Measurements from ENCODE around the gene ALPL.

The ALPL gene

GRCh38 chr1:21530368-21531016 is 21.3 kb downstream of the ALPL start:
- H3K9ac ChIP-seq = no peak overlapping the region
- no peak for TF ChIP-seq CTCF (conservative IDR thresholded peaks at IDR 0.05; ENCODE audit: low read depth, low read length)

GRCh38 chr1:21531241-21531640 is 22.0 kb downstream of the ALPL start:
- H3K4me2 ChIP-seq = no peak overlapping the region
- H3K27ac ChIP-seq = no peak overlapping the region
- no peak for TF ChIP-seq CTCF (conservative IDR thresholded peaks at IDR 0.05; ENCODE audit: low read depth, low read length)
- no peak overlapping the region for H3K9ac ChIP-seq
- peaks cover 41% of the 10 kb centered on the region; the same call in 1 of the 2 replicates for H3K27me3 ChIP-seq (ENCODE audit: insufficient read depth, low read depth)
- no peaks in the 10 kb centered on the region for H4K20me1 ChIP-seq (ENCODE audit: insufficient read depth)
- H3K36me3 ChIP-seq (ENCODE audit: insufficient read depth) = no peaks in the 10 kb centered on the region
- no peaks in the 10 kb centered on the region for H3K4me1 ChIP-seq (ENCODE audit: low read depth, poor library complexity, severe bottlenecking)
- no peak overlapping the region for H3K4me3 ChIP-seq (IDR thresholded peaks at IDR 0.05; ENCODE audit: insufficient read depth, low read depth, low read length)
- no peaks in the 10 kb centered on the region for H3K79me2 ChIP-seq (ENCODE audit: insufficient read depth, low read depth)
- no peak overlapping the region for H2AFZ ChIP-seq (ENCODE audit: low read depth)

More at GRCh38 chr1:21530368-21531016, 21.3 kb downstream of the ALPL start:
- no peaks in the 10 kb centered on the region for H3K36me3 ChIP-seq (ENCODE audit: insufficient read depth)
- no peak overlapping the region for H3K27ac ChIP-seq
- no peak overlapping the region for H3K4me2 ChIP-seq
- no peaks in the 10 kb centered on the region for H3K79me2 ChIP-seq (ENCODE audit: insufficient read depth, low read depth)
- H2AFZ ChIP-seq (ENCODE audit: low read depth) = no peak overlapping the region
- no peak overlapping the region for H3K4me3 ChIP-seq (IDR thresholded peaks at IDR 0.05; ENCODE audit: insufficient read depth, low read depth, low read length)
- H3K4me1 ChIP-seq (ENCODE audit: low read depth, poor library complexity, severe bottlenecking) = no peaks in the 10 kb centered on the region
- peaks cover 33% of the 10 kb centered on the region; the same call in 1 of the 2 replicates for H3K27me3 ChIP-seq (ENCODE audit: insufficient read depth, low read depth)
- no peaks in the 10 kb centered on the region for H4K20me1 ChIP-seq (ENCODE audit: insufficient read depth)

- Histone ChIP-seq H3K4me3 (IDR thresholded peaks at IDR 0.05; ENCODE audit: insufficient read depth, low read depth, low read length) (no peak overlapping the region), H3K27ac (no peak overlapping the region), H3K4me2 (no peak overlapping the region), H2AFZ (ENCODE audit: low read depth) (no peak overlapping the region), H3K9ac (no peak overlapping the region), H3K79me2 (ENCODE audit: insufficient read depth, low read depth) (no peaks in the 10 kb centered on the region), H4K20me1 (ENCODE audit: insufficient read depth) (no peaks in the 10 kb centered on the region), H3K4me1 (ENCODE audit: low read depth, poor library complexity, severe bottlenecking) (no peaks in the 10 kb centered on the region), H3K36me3 (ENCODE audit: insufficient read depth) (no peaks in the 10 kb centered on the region), H3K27me3 (ENCODE audit: insufficient read depth, low read depth) (peaks cover 49% of the 10 kb centered on the region; the same call in 1 of the 2 replicates)
- TF ChIP-seq CTCF (conservative IDR thresholded peaks at IDR 0.05; ENCODE audit: low read depth, low read length) = no peak
These were observed 23.3 kb downstream of the ALPL start for GRCh38 chr1:21532496-21532895.

- Histone ChIP-seq H3K27ac (no peak overlapping the region), H3K4me2 (no peak overlapping the region), H3K79me2 (ENCODE audit: insufficient read depth, low read depth) (no peaks in the 10 kb centered on the region), H3K9ac (no peak overlapping the region), H3K36me3 (ENCODE audit: insufficient read depth) (no peaks in the 10 kb centered on the region), H3K4me1 (ENCODE audit: low read depth, poor library complexity, severe bottlenecking) (no peaks in the 10 kb centered on the region), H3K27me3 (ENCODE audit: insufficient read depth, low read depth) (peaks cover 54% of the 10 kb centered on the region; the same call in 1 of the 2 replicates), H3K4me3 (IDR thresholded peaks at IDR 0.05; ENCODE audit: insufficient read depth, low read depth, low read length) (no peak overlapping the region), H2AFZ (ENCODE audit: low read depth) (no peak overlapping the region), H4K20me1 (ENCODE audit: insufficient read depth) (no peaks in the 10 kb centered on the region)
- TF ChIP-seq CTCF (conservative IDR thresholded peaks at IDR 0.05; ENCODE audit: low read depth, low read length) = no peak
These were observed 23.8 kb downstream of the ALPL start for GRCh38 chr1:21532992-21533534.
